Amygdala (tissue), 56 donors: ENCODE results near the gene RNF150.

Source experiments
- DNase-seq, 56 donors: peaks; one replicate each; lab custom pipeline; 2025; lab: John Stamatoyannopoulos, UW

RNF150 gene

GRCh38 chr4:140931911-140932310, 201.4 kb downstream of the RNF150 start:
- DNase-seq = no peak

- DNase-seq = peak in 22 of 56 donors; percentile 3 to 69 (median 14)
Measured at GRCh38 chr4:140930557-140930956, 202.7 kb downstream of the RNF150 start.

- DNase-seq = no peak
Measured at GRCh38 chr4:140930011-140930410, 203.3 kb downstream of the RNF150 start.

- DNase-seq = no peak
Measured at GRCh38 chr4:140928880-140929279, 204.4 kb downstream of the RNF150 start.

GRCh38 chr4:140926672-140927071, 206.6 kb downstream of the RNF150 start:
- DNase-seq = no peak

GRCh38 chr4:140925417-140925816, 207.9 kb downstream of the RNF150 start:
- DNase-seq = no peak

- peak in 9 of 56 donors; percentile 4 to 31 (median 18) for DNase-seq
Measured at GRCh38 chr4:140924761-140925392, 208.4 kb downstream of the RNF150 start.

GRCh38 chr4:140906993-140907962, 226.0 kb downstream of the RNF150 start:
- DNase-seq = no peak

- peak in 1 of 56 donors; percentile 12 for DNase-seq
Measured at GRCh38 chr4:140904904-140905303, 228.4 kb downstream of the RNF150 start.

- no peak for DNase-seq
Measured at GRCh38 chr4:140903522-140904475, 229.5 kb downstream of the RNF150 start.

- no peak for DNase-seq
Measured at GRCh38 chr4:140901736-140902336, 231.4 kb downstream of the RNF150 start.

- no peak for DNase-seq
Measured at GRCh38 chr4:140893939-140894338, 239.3 kb downstream of the RNF150 start.

- no peak for DNase-seq
Measured at GRCh38 chr4:140888054-140888453, 245.2 kb downstream of the RNF150 start.

- no peak for DNase-seq
Measured at GRCh38 chr4:140887467-140887866, 245.8 kb downstream of the RNF150 start.

- peak in 7 of 56 donors; percentile 6 to 35 (median 10) for DNase-seq
Measured at GRCh38 chr4:140884431-140885058, 248.7 kb downstream of the RNF150 start.

- no peak for DNase-seq
Measured at GRCh38 chr4:140877781-140878180, 255.5 kb downstream of the RNF150 start.

- no peak for DNase-seq
Measured at GRCh38 chr4:140876615-140877364, 256.5 kb downstream of the RNF150 start.

GRCh38 chr4:140875746-140876452, 257.4 kb downstream of the RNF150 start:
- DNase-seq = no peak
